NOMO-1 treated with dmso at 0.1 percent for 144 hours (cell line): Measurements from ENCODE around the gene NSUN6.

ENCODE experiments used
- DNase-seq: peaks from one replicate; lab custom pipeline; 2025; ENCODE audit not compliant: unreplicated experiment; lab: John Stamatoyannopoulos, UW

NSUN6 gene

DNA sequence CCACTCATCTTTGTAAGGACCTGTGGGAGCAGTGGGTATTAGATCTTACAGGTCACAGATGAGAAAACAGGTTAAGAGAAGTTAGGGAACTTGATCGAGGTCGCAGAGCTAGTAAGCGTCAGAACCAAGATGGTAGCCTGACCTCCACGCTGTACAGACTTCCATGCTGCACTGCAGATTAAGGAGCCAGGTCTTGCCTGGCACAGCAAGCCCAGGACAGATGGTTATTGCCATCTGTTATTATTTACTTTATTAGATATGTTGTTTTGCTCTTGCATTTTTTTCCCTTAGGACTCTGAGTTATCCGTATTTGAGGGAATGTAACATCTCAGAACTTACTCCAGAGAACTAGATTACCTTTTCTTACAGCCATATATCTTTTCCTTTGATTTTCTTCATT, 147.2 kb downstream of the NSUN6 start:
- DNase-seq, result no peak

- no peak for DNase-seq
These were observed 149.8 kb downstream of the NSUN6 start for GRCh38 chr10:18501629-18502028.

DNA sequence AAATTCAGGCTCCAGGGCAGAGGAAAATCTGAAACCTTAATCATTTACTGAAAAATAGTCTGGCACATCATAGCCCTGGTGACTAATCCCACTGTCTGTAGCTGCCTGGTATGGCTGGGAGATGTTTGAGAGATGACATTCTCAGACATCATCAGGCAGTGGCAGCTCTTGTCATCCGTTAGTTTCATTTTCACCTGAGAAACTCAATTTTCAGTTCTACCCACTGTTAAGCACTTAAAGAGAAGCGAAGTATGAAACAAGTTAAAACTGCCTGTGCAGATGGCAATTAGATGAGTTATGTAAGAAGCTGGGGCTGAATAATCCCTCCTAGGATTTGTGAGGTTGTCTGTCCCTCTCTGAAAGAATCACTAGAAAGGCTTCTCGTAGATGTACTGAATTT, 150.2 kb downstream of the NSUN6 start:
- DNase-seq, result no peak

GRCh38 chr10:18500576-18500975, 150.8 kb downstream of the NSUN6 start:
- DNase-seq, result no peak

- no peak for DNase-seq
These were observed 152.4 kb downstream of the NSUN6 start for GRCh38 chr10:18498998-18499397.

DNA sequence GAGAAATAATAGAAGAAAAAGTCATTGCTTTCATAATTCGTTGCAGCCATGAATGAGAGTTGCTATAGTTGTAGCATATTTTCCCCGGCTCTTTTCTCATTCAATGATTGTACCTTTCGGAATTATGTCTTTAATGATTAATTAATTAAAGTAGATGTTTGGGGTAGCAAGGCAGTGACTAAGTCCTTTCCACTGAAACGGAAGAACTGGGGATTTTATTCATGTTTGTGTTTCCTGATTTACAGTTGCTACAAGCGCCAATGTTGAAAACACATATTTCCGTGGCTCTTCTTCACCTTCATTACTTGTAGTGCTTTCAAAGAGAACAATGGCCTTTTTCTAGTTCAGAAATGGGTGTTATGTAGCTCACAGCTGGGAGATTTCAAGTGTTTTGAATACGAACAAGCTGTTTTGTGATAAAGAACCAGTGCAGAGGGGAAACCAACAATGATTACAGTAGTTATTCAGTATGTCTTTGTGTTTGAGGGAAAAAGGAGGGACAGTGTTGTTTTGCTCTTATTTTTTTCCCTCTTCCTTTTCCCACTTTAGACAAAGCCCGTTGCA, 153.5 kb downstream of the NSUN6 start:
- no peak for DNase-seq
